Type B pancreatic cell (in vitro differentiated cells): ENCODE measurements around the gene EDIL3. TPM values are rescaled to one million over a fixed set of nuclear protein-coding genes. Genes with fewer than 3 reads are reported as not detected.

Experiments
- DNase-seq: peaks from one replicate; pipeline ENCODE4 v3.0.0; 2021; ENCODE audit warnings: mixed read lengths; ENCODE audit not compliant: unreplicated experiment; ENCODE audit errors: extremely low spot score
- H3K27ac Mint-ChIP-seq: 2 replicates; pipeline ENCODE4 v1.8.0; 2021; ENCODE audit warnings: mild to moderate bottlenecking, mixed read lengths
- H3K27me3 Mint-ChIP-seq: 2 replicates; pipeline ENCODE4 v1.8.0; 2021; ENCODE audit warnings: mixed read lengths
- H3K36me3 Mint-ChIP-seq: 2 replicates; pipeline ENCODE4 v1.8.0; 2021; ENCODE audit warnings: mixed read lengths
- H3K4me1 Mint-ChIP-seq: one replicate; pipeline ENCODE4 v1.8.0; 2021; ENCODE audit warnings: mixed read lengths; ENCODE audit not compliant: unreplicated experiment
- H3K4me3 Mint-ChIP-seq: 2 replicates; pipeline ENCODE4 v1.8.0; 2021; ENCODE audit warnings: mild to moderate bottlenecking, mixed read lengths
- H3K9me3 Mint-ChIP-seq: 2 replicates; pipeline ENCODE4 v1.8.0; 2021; ENCODE audit warnings: mixed read lengths
- CTCF ChIP-seq: fragments of 200-600 bp; sonication (generic); conservative IDR thresholded peaks from 2 replicates; pipeline ENCODE4 v1.5.0; 2021; ENCODE audit warnings: antibody characterized with exemption, mild to moderate bottlenecking
- total RNA-seq: library from RNA; stranded (reverse); gene quantifications from 2 replicates; pipeline ENCODE4 v1.2.1, GENCODE V29; 2021; ENCODE audit warnings: low replicate concordance

Gene EDIL3
- total RNA-seq, 1 donor from 2014 or later = 19.1 TPM

- DNase-seq = no peak
- Mint-ChIP-seq H3K4me3 (no peak overlapping the region), H3K27ac (no peak overlapping the region), H3K4me1 (peaks cover 13% of the 10 kb centered on the region), H3K27me3 (peaks cover 5% of the 10 kb centered on the region), H3K36me3 (no peaks in the 10 kb centered on the region), H3K9me3 (no peaks in the 10 kb centered on the region)
- no peak for TF ChIP-seq CTCF
Measured at GRCh38 chr5:83925321-83925954, 459.2 kb downstream of the EDIL3 start.

DNA sequence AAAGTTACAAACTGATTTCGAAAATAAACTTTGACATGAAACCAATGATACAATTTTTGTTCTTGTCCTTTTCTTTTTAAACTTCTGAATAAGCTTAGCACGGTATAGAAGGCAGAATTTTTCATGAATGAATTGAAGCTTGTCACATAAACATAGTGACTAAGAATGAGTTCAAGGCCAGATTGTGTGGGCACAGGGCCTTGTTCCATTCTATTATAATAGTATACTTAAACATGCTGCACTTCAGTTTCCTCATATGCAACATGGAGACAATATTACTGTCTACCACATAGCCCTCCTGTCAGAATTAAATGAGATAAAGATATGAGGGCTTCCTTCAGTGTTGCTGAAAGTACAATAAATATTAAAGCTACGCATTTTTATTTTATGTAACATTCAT, 459.8 kb downstream of the EDIL3 start:
- Mint-ChIP-seq H3K4me1 (peaks cover 13% of the 10 kb centered on the region), H3K9me3 (no peaks in the 10 kb centered on the region), H3K4me3 (no peak overlapping the region), H3K27ac (no peak overlapping the region), H3K36me3 (no peaks in the 10 kb centered on the region), H3K27me3 (peaks cover 5% of the 10 kb centered on the region)
- DNase-seq = no peak
- TF ChIP-seq CTCF = no peak

- Mint-ChIP-seq H3K9me3 (no peaks in the 10 kb centered on the region), H3K36me3 (no peaks in the 10 kb centered on the region), H3K4me3 (no peak overlapping the region), H3K4me1 (peaks cover 13% of the 10 kb centered on the region), H3K27ac (no peak overlapping the region), H3K27me3 (peaks cover 5% of the 10 kb centered on the region)
- TF ChIP-seq CTCF = no peak
- DNase-seq = no peak
Measured at GRCh38 chr5:83924171-83924570, 460.5 kb downstream of the EDIL3 start.

GRCh38 chr5:83922699-83923098, 462.0 kb downstream of the EDIL3 start:
- no peaks in the 10 kb centered on the region for H3K9me3 Mint-ChIP-seq
- H3K36me3 Mint-ChIP-seq = no peaks in the 10 kb centered on the region
- no peak overlapping the region for H3K4me3 Mint-ChIP-seq
- TF ChIP-seq CTCF = no peak
- H3K27me3 Mint-ChIP-seq = peaks cover 5% of the 10 kb centered on the region
- H3K27ac Mint-ChIP-seq = no peak overlapping the region
- DNase-seq = no peak
- peaks cover 13% of the 10 kb centered on the region for H3K4me1 Mint-ChIP-seq

GRCh38 chr5:83921666-83922193, 462.9 kb downstream of the EDIL3 start:
- Mint-ChIP-seq H3K27me3 (no peaks in the 10 kb centered on the region), H3K36me3 (no peaks in the 10 kb centered on the region), H3K27ac (no peak overlapping the region), H3K9me3 (no peaks in the 10 kb centered on the region), H3K4me1 (peaks cover 13% of the 10 kb centered on the region), H3K4me3 (no peak overlapping the region)
- TF ChIP-seq CTCF = no peak
- no peak for DNase-seq
